K562 (cell line): Measurements from ENCODE around the gene KLF2.

Source experiments
- EZH2 ChIP-seq: IDR thresholded peaks from 2 replicates; pipeline ENCODE4 v1.6.1; 2012; ENCODE audit warnings: low read depth, mild to moderate bottlenecking, inconsistent platforms, low read length, borderline replicate concordance
- GABPA ChIP-seq: fragments of 200-800 bp; sonication (Bioruptor generic); conservative IDR thresholded peaks from 2 replicates; pipeline ENCODE4 v1.6.1; 2016; ENCODE audit warnings: low read depth, missing genetic modification characterization, missing compliant biosample characterization
- L3MBTL2 ChIP-seq: fragments of 450-650 bp; IDR thresholded peaks from 2 replicates; pipeline ENCODE4 v1.6.1; 2016; ENCODE audit warnings: mild to moderate bottlenecking, moderate library complexity
- NFIC ChIP-seq: fragments of 450-650 bp; IDR thresholded peaks from 2 replicates; pipeline ENCODE4 v1.6.1; 2017; ENCODE audit warnings: mild to moderate bottlenecking, inconsistent platforms
- NRF1 ChIP-seq, 2 experiments: fragments of 450-650 bp; IDR thresholded peaks in 1 of 2; conservative IDR thresholded peaks in 1 of 2; 2 replicates each; pipeline ENCODE4 v1.6.1; 2014; ENCODE audit warnings: mild to moderate bottlenecking in 2 of 2
- RAD51 ChIP-seq: fragments of 450-650 bp; IDR thresholded peaks from 2 replicates; pipeline ENCODE4 v1.7.1; 2016; ENCODE audit warnings: low read depth, mild to moderate bottlenecking, borderline replicate concordance
- RB1 ChIP-seq: fragments of 450-650 bp; IDR thresholded peaks from 2 replicates; pipeline ENCODE4 v1.6.1; 2017; ENCODE audit warnings: low read depth, mild to moderate bottlenecking
- TEAD4 ChIP-seq, 2 experiments: sonication (generic) in 1 of 2; formaldehyde crosslinking in 1 of 2; IDR thresholded peaks; 2 replicates each; pipeline versions ENCODE4 v1.6.1 to v1.8.0; 2012 to 2022; ENCODE audit warnings: borderline replicate concordance in 1 of 2, inconsistent platforms in 1 of 2, low read length in 1 of 2, mild to moderate bottlenecking in 1 of 2, missing genetic modification reagents in 1 of 2
- ZNF133 ChIP-seq: fragments of 250-450 bp; sonication (Bioruptor Pico); IDR thresholded peaks from 2 replicates; pipeline ENCODE4 v1.4.0; 2020; ENCODE audit warnings: mild to moderate bottlenecking
- ZNF23 ChIP-seq: fragments of 250-450 bp; sonication (Bioruptor Pico); IDR thresholded peaks from 2 replicates; pipeline ENCODE4 v1.4.0; 2020; ENCODE audit warnings: mild to moderate bottlenecking
- TF ChIP-seq, protein P1 (sequence below): sonication (generic); formaldehyde crosslinking; IDR thresholded peaks from 2 replicates; pipeline ENCODE4 v1.8.0; 2022; ENCODE audit warnings: mild to moderate bottlenecking, low read depth, missing genetic modification reagents
- TF ChIP-seq, protein P2 (sequence below): conservative IDR thresholded peaks from 2 replicates; pipeline ENCODE4 v1.6.1; 2011; ENCODE audit warnings: low read depth, mild to moderate bottlenecking, low read length; ENCODE audit not compliant: control insufficient read depth

DNA sequence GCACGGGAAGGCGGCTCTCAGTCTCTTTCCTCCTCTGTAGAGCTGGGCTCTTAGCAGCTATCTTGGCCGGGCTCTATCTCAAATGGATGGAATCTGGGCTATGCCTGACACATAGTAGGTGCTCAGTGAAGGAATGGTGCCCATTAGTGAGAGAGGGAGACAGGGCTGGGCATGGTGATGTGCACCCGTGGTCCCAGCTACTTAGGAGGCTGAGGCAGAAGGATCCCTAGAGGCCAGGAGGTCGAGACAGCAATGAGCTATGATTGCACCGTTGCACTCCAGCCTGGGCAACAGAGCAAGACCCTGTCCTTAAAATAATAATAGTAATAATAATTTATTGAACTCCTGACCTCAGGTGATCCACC lies 14.7 kb downstream of the KLF2 start:
- TF ChIP-seq NRF1 (conservative IDR thresholded peaks at IDR 0.05 in 1 of 2, IDR thresholded peaks at IDR 0.05 in 1 of 2): no peak
- TF ChIP-seq RAD51: no peak
- no peak for TF ChIP-seq L3MBTL2
- TF ChIP-seq, protein P1, sequence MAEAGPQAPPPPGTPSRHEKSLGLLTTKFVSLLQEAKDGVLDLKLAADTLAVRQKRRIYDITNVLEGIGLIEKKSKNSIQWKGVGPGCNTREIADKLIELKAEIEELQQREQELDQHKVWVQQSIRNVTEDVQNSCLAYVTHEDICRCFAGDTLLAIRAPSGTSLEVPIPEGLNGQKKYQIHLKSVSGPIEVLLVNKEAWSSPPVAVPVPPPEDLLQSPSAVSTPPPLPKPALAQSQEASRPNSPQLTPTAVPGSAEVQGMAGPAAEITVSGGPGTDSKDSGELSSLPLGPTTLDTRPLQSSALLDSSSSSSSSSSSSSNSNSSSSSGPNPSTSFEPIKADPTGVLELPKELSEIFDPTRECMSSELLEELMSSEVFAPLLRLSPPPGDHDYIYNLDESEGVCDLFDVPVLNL (CRISPR knock-in tag): no peak
- TF ChIP-seq NFIC: no peak
- TF ChIP-seq, protein P2, sequence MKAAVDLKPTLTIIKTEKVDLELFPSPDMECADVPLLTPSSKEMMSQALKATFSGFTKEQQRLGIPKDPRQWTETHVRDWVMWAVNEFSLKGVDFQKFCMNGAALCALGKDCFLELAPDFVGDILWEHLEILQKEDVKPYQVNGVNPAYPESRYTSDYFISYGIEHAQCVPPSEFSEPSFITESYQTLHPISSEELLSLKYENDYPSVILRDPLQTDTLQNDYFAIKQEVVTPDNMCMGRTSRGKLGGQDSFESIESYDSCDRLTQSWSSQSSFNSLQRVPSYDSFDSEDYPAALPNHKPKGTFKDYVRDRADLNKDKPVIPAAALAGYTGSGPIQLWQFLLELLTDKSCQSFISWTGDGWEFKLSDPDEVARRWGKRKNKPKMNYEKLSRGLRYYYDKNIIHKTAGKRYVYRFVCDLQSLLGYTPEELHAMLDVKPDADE: no peak
- TF ChIP-seq TEAD4 (IDR thresholded peaks at IDR 0.05; ENCODE audit: low read length): no peak
- no peak for TF ChIP-seq TEAD4 (CRISPR knock-in tag; IDR thresholded peaks at IDR 0.05; ENCODE audit: borderline replicate concordance)
- TF ChIP-seq ZNF23: no peak
- no peak for TF ChIP-seq GABPA (tag)
- TF ChIP-seq RB1: no peak
- TF ChIP-seq ZNF133 (CRISPR knock-in tag): no peak
- TF ChIP-seq EZH2: no peak
